SK-N-SH (cell line): ENCODE data around the gene TMEM106C. TPM values are rescaled to one million over a fixed set of nuclear protein-coding genes. Genes with fewer than 3 reads are reported as not detected.

ENCODE experiments used
- CTCF ChIA-PET: fragments of 300-600, 350-600 bp; formaldehyde crosslinking; extraction: SDS; loops from one replicate; lab custom pipeline; 2021; lab: Yijun Ruan, JAX
- POLR2A ChIA-PET: fragments of 350-600 bp; sonication (Branson Sonifier 250); formaldehyde crosslinking; extraction: SDS; loops from one replicate; lab custom pipeline; 2020; ENCODE audit warnings: antibody characterized with exemption, inconsistent platforms; lab: Yijun Ruan, JAX
- DNase-seq: peaks from one replicate; pipeline ENCODE4 v3.0.0; 2012
- H2AFZ ChIP-seq: fragments of 200-600 bp; sonication (generic); 2 replicates; pipeline ENCODE4 v1.8.1; 2016; ENCODE audit warnings: antibody characterized with exemption, mild to moderate bottlenecking, low read depth
- H3F3A ChIP-seq: fragments of 200-600 bp; sonication (generic); replicated peaks from 2 replicates; pipeline ENCODE3; 2016; ENCODE audit warnings: antibody characterized with exemption, mild to moderate bottlenecking; ENCODE audit not compliant: insufficient read depth
- H3K27ac ChIP-seq, 2 experiments: fragments of 200-500 bp in 1 of 2; fragments of 200-600 bp in 1 of 2; sonication (Bioruptor generic) in 1 of 2; sonication (generic), shearing (Covaris generic) in 1 of 2; 2 replicates each; pipeline versions ENCODE4 v1.5.1 to v1.6.1; 2014 to 2016; ENCODE audit warnings: low read depth in 2 of 2, inconsistent platforms in 1 of 2, low read length in 1 of 2, mild to moderate bottlenecking in 1 of 2, mixed read lengths in 1 of 2
- H3K27me3 ChIP-seq: fragments of 200-600 bp; sonication (generic), shearing (Covaris generic); 2 replicates; pipeline ENCODE4 v1.6.1; 2016; ENCODE audit warnings: mixed run types; ENCODE audit not compliant: insufficient read depth
- H3K36me3 ChIP-seq, 2 experiments: fragments of 200-500 bp in 1 of 2; fragments of 200-600 bp in 1 of 2; sonication (Bioruptor generic) in 1 of 2; sonication (generic) in 1 of 2; replicated peaks in 1 of 2; 2 replicates each; pipeline versions ENCODE3 to v1.5.1; 2014 to 2016; ENCODE audit warnings: low read length in 1 of 2, mild to moderate bottlenecking in 1 of 2; ENCODE audit not compliant: insufficient read depth in 2 of 2, control insufficient read depth in 1 of 2
- H3K4me1 ChIP-seq, 2 experiments: fragments of 200-500 bp in 1 of 2; fragments of 200-600 bp in 1 of 2; sonication (Bioruptor generic) in 1 of 2; sonication (generic), shearing (Covaris generic) in 1 of 2; 2 replicates each; pipeline versions ENCODE4 v1.5.1 to v1.6.1; 2014 to 2016; ENCODE audit warnings: low read depth in 1 of 2, low read length in 1 of 2, mixed run types in 1 of 2; ENCODE audit not compliant: insufficient read depth in 2 of 2, control insufficient read depth in 1 of 2
- H3K4me2 ChIP-seq: fragments of 200-600 bp; sonication (generic), shearing (Covaris generic); 2 replicates; pipeline ENCODE4 v1.6.1; 2017; ENCODE audit warnings: mixed run types
- H3K4me3 ChIP-seq, 2 experiments: fragments of 200-500 bp in 1 of 2; fragments of 200-600 bp in 1 of 2; sonication (Bioruptor generic) in 1 of 2; sonication (generic), shearing (Covaris generic) in 1 of 2; 2 replicates each; pipeline versions ENCODE4 v1.5.1 to v1.8.1; 2014 to 2016; ENCODE audit warnings: low read depth in 2 of 2, inconsistent platforms in 1 of 2, low read length in 1 of 2, mild to moderate bottlenecking in 1 of 2, mixed read lengths in 1 of 2, moderate library complexity in 1 of 2
- H3K79me2 ChIP-seq: fragments of 200-600 bp; sonication (generic); 2 replicates; pipeline ENCODE4 v1.8.1; 2017; ENCODE audit warnings: mild to moderate bottlenecking; ENCODE audit not compliant: insufficient read depth
- H3K9ac ChIP-seq: fragments of 200-600 bp; sonication (generic); 2 replicates; pipeline ENCODE4 v1.6.1; 2017; ENCODE audit warnings: mixed run types
- H3K9me2 ChIP-seq: fragments of 200-600 bp; sonication (generic); 2 replicates; pipeline ENCODE4 v1.6.1; 2017; ENCODE audit warnings: mixed run types
- H3K9me3 ChIP-seq: fragments of 200-600 bp; sonication (generic); 2 replicates; pipeline ENCODE4 v1.6.1; 2017; ENCODE audit warnings: mixed run types, mild to moderate bottlenecking, moderate library complexity
- H4K20me1 ChIP-seq: fragments of 200-600 bp; sonication (generic); 2 replicates; pipeline ENCODE4 v1.6.1; 2017; ENCODE audit warnings: mild to moderate bottlenecking, mixed run types; ENCODE audit not compliant: insufficient read depth
- GABPA ChIP-seq: IDR thresholded peaks from 2 replicates; pipeline ENCODE4 v1.4.0; 2012; ENCODE audit warnings: low read depth, mild to moderate bottlenecking
- IRF3 ChIP-seq: fragments of 150-350 bp; IDR thresholded peaks from 2 replicates; pipeline ENCODE4 v1.6.1; 2016; ENCODE audit warnings: mild to moderate bottlenecking, low read depth, low read length
- MAX ChIP-seq: IDR thresholded peaks from 2 replicates; pipeline ENCODE4 v1.4.0; 2012; ENCODE audit warnings: low read depth
- MEF2A ChIP-seq: IDR thresholded peaks from 2 replicates; pipeline ENCODE4 v1.4.0; 2012; ENCODE audit warnings: low read depth, borderline replicate concordance
- NRF1 ChIP-seq: IDR thresholded peaks from 2 replicates; pipeline ENCODE4 v1.6.1; 2012; ENCODE audit warnings: low read depth, mild to moderate bottlenecking, low read length
- POLR2AphosphoS5 ChIP-seq: IDR thresholded peaks from 2 replicates; pipeline ENCODE4 v1.6.1; 2012; ENCODE audit warnings: low read depth, low read length
- RCOR1 ChIP-seq: fragments of 150-350 bp; IDR thresholded peaks from 2 replicates; pipeline ENCODE4 v1.6.1; 2017; ENCODE audit warnings: antibody characterized with exemption, low read length
- RXRA ChIP-seq: IDR thresholded peaks from 2 replicates; pipeline ENCODE4 v1.4.0; 2012; ENCODE audit warnings: low read depth, mild to moderate bottlenecking, borderline replicate concordance
- SIN3A ChIP-seq: IDR thresholded peaks from 2 replicates; pipeline ENCODE4 v1.6.1; 2012; ENCODE audit warnings: low read depth, mild to moderate bottlenecking, low read length, moderate library complexity, borderline replicate concordance
- WGBS: methylation state at CpG from one replicate; pipeline ENCODE4 v1.1.6; 2017; ENCODE audit warnings: low lambda C conversion rate; 5-methylcytosine and 5-hydroxymethylcytosine counted together
- polyA plus RNA-seq, 3 experiments: library from polyadenylated mRNA; depleted of rRNA; stranded (reverse); fragments of >200 nt; gene quantifications; 2 replicates each; pipeline ENCODE4 v1.2.3, GENCODE V29; 2012
- TF ChIP-seq, protein P1 (sequence below): IDR thresholded peaks from 2 replicates; pipeline ENCODE4 v1.4.0; 2012; ENCODE audit warnings: low read depth, borderline replicate concordance
- TF ChIP-seq, protein P2 (sequence below): IDR thresholded peaks from 2 replicates; pipeline ENCODE4; 2012

Gene TMEM106C
- polyA plus RNA-seq, 1 of the 3 experiments (the other 2 are of a cell fraction), result 133 TPM

- TF ChIP-seq IRF3, result no peak
- TF ChIP-seq SIN3A, result no peak
- TF ChIP-seq MEF2A, result no peak
- no peak for TF ChIP-seq MAX
- TF ChIP-seq, protein P1, sequence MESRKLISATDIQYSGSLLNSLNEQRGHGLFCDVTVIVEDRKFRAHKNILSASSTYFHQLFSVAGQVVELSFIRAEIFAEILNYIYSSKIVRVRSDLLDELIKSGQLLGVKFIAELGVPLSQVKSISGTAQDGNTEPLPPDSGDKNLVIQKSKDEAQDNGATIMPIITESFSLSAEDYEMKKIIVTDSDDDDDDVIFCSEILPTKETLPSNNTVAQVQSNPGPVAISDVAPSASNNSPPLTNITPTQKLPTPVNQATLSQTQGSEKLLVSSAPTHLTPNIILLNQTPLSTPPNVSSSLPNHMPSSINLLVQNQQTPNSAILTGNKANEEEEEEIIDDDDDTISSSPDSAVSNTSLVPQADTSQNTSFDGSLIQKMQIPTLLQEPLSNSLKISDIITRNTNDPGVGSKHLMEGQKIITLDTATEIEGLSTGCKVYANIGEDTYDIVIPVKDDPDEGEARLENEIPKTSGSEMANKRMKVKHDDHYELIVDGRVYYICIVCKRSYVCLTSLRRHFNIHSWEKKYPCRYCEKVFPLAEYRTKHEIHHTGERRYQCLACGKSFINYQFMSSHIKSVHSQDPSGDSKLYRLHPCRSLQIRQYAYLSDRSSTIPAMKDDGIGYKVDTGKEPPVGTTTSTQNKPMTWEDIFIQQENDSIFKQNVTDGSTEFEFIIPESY, result no peak
Observed at GRCh38 chr12:48015954-48016353, 52.6 kb downstream of the TMEM106C start (continued).

DNA sequence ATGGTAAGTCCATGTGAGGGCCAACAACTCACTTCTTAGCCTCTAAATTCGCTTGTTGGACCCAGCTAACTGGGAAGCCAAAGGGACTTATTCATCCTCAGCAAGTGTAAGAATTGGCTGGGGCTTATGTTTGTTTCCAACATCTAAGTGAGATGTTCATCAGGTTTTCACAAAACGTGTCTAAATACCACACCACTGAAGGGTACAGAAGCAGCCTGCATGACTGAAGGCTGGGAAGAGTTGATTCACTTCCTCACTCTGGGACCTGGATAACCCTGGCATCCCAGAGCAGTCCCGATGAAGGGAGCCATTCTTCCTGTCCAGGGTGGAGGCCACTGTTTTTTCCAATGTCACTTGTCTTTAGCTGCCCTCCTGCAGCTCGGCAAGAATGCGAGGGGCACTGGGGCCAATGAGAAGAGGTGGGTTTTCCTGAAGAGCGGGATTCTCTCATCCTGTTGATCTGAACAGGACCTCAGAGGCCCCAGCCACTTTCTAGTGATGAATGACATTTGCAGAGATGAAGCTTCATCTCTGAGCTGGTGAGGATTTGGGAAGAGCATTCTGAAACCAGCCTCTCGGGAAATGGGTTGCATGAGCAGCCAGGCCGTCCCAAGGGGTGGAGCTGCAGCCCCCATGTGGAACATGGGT, 53.1 kb downstream of the TMEM106C start:
- H3K4me1 ChIP-seq, result no peaks in the 10 kb centered on the region
- no peaks in the 10 kb centered on the region for H3K9me2 ChIP-seq
- CTCF ChIA-PET, result interaction anchor here (1.4 kb wide), 1 partner anchor 53 kb away, joined by 3 read pairs; the partner anchor contains the start of gene TMEM106C
- no peaks in the 10 kb centered on the region for H3K79me2 ChIP-seq
- no peaks in the 10 kb centered on the region for H3F3A ChIP-seq
- H3K36me3 ChIP-seq, result no peaks in the 10 kb centered on the region
- no peaks in the 10 kb centered on the region for H4K20me1 ChIP-seq
- H2AFZ ChIP-seq, result no peak overlapping the region
- no peaks in the 10 kb centered on the region for H3K9me3 ChIP-seq
- no peak overlapping the region for H3K4me2 ChIP-seq
- POLR2A ChIA-PET, result interaction anchor here (0.7 kb wide), 1 partner anchor 62 kb away, joined by 3 read pairs; no protein-coding TSS in a partner anchor
- H3K9ac ChIP-seq, result no peak overlapping the region
- peaks cover 42% of the 10 kb centered on the region for H3K27me3 ChIP-seq
- H3K27ac ChIP-seq, result no peak overlapping the region
- WGBS, result 46% methylated on average over 8 of the region's 8 CpGs
- TF ChIP-seq RCOR1 (no peak), NRF1 (no peak), GABPA (no peak), POLR2AphosphoS5 (no peak), RXRA (no peak), MEF2A (no peak)
- TF ChIP-seq, protein P2, sequence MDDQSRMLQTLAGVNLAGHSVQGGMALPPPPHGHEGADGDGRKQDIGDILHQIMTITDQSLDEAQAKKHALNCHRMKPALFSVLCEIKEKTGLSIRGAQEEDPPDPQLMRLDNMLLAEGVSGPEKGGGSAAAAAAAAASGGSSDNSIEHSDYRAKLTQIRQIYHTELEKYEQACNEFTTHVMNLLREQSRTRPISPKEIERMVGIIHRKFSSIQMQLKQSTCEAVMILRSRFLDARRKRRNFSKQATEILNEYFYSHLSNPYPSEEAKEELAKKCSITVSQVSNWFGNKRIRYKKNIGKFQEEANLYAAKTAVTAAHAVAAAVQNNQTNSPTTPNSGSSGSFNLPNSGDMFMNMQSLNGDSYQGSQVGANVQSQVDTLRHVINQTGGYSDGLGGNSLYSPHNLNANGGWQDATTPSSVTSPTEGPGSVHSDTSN, result no peak
- no peak overlapping the region for H3K4me3 ChIP-seq
- DNase-seq, result no peak
